GM12872 (cell line): ENCODE data around the gene PLCH2.

ENCODE experiments used
- CTCF ChIP-seq: IDR thresholded peaks from 3 replicates; pipeline ENCODE4 v1.5.1; 2011; ENCODE audit warnings: low read depth, mild to moderate bottlenecking, low read length, moderate library complexity; ENCODE audit not compliant: insufficient read depth

Gene PLCH2

DNA sequence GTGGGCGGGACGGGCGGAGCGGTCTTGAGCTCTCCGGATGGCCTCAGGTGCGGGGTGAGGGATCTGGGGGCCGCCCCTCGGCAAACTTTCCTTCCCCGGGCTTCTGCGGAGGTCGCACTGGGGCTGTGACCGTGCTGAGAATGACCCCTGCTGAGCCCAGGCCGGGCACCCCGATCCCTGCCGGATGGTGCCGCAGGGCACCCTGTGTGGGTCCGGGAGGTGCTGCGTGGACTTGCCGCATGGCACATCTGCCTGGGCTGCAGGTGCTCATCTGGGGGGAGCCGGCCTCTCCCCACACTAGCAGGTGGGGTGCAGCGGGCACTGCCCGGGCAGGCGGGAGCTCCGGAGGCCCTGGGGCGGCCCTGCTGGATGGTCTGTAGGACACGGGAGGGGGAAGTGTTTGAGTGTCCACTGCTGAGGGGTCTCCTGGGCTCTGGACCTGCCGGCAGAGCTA lies 31.9 kb upstream of the PLCH2 start:
- no peak for TF ChIP-seq CTCF

DNA sequence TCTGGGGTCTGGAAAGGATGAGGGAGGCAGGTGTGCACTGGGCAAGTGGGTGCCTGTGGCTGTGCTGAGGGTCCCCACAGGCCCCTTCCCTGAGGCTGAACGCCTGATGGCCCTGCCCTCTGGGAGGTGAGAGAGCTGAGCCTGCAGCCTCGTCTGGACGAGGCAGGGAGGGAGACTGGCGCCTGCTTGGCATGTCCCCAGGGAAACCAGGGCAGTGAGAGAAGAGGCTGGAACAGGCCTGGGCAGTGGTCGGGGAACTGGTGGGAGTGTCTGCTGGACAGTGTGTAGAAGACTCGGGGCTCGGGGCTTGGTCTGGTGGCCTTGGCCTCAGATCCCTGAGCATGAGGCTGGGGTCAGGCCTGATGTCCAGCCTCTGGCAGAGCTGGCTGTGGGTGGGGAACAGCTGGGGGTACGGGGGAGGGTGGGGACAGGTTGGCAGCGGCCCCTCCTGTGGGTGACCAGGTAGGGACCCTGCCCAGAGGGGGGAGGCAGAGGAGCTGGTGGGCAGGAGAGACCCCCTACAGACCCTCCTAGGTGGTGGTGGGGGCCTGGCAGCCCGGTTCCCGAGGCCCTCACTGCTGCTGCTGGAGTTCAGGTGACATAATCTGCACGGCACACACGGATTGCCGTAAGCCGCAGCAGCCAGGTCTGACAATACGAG lies 30.8 kb upstream of the PLCH2 start:
- no peak for TF ChIP-seq CTCF

DNA sequence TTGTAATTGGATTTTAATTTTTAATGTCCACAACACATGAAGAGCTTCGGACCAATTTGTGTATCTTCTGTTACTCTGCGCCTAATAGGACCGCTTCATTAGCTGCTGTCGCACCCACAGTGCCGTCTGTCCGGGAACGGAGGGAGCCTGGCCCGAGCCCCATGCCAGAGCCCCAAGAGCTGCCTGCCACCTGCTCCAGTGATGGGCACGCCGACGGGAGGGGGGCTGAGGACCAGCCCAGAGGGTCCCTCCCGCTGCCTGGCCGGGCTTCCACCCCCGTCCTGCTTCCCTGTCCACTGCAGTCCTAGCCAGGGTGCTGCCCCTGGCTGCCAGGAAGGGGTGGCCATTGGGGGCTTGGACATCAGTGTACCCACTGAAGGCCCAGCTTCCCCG lies 30.3 kb upstream of the PLCH2 start:
- TF ChIP-seq CTCF: no peak

DNA sequence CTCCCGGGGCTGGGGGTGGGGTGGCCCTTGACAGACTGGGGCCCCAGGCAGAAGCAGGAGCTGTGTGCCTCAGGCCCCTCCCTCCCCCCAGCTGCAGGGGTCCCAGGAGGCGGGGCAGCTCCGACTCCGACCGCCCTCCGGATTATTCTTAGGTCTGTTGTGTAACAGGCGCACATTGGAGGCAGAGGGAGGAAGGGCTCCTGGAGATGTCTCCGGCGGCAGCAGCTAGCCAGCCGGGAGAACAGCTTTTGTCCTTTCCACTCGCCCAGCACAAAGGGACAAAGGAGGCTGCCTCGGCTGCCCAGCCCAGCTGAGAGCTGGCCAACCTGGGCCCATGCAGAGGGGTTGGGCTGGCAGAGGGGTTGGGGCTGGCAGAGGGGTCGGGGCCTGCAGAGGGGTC lies 29.7 kb upstream of the PLCH2 start:
- TF ChIP-seq CTCF: no peak

DNA sequence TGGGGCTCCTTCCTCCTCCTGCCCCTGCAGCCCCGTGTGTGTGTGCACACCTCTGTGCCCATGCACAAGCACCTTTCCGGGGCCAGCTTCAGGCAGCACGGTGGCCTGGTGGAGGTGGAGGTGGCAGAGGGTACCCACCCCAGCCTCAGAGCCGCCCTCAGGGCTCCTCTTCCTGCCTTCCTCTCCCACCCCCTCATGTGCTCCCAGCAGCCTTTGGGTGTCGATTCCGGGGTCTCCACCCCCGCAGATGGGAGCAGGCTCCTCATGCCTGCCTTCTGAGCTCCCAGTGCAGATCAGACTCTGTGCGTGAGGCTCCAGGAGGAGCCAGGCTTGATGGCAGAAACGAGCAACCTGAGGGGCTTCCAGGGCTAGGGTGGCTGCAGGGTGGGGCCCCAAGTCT lies 29.2 kb upstream of the PLCH2 start:
- no peak for TF ChIP-seq CTCF

DNA sequence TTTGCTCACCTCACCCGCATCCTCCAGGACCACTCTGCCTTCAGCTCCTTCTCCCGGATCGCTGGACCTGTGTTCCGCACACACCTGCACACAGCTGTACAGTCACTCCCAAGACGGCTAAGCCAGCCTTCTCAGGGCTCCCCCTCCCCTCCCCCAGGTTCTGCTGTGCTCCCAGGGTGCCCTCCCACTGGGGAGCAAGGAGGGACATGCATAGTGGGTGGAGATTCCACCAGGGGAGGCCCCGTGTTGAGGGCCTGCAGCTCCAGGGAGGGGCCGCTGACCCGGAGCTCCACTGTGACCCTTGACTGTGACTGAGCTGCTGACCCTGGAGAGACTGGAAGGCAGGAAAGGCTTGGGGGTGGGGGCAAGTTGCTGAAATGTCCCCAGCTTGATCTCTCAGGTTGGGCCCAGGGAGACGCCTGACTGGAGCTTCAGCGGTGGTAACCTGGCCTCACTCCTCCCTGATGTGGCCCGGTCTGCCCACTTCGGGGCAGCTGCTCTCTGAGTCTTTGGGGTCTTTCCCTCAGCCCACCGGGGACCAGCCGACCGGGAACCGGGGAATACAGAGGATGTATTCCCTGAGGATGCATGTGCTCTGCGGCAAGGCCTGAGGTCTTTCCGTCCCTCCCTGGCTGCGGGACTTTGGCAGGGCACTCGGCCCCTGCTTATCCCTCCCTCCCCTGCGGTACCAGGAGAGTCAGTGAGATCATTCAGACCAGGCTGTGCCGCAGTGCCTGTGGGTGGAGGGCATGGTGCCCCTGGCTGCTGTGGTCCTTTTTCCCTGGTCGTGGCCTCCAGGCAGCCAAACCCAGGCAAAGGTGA lies 28.6 kb upstream of the PLCH2 start:
- TF ChIP-seq CTCF: no peak

GRCh38 chr1:2448098-2448445 lies 28.0 kb upstream of the PLCH2 start:
- TF ChIP-seq CTCF: no peak
